NCI-H2171 treated with DMSO at 0.1 percent for 48 hours (cell line): ENCODE data around the gene PROM1.

ENCODE experiments used
- DNase-seq: peaks from one replicate; lab custom pipeline; 2025; lab: John Stamatoyannopoulos, UW

Gene PROM1

DNA sequence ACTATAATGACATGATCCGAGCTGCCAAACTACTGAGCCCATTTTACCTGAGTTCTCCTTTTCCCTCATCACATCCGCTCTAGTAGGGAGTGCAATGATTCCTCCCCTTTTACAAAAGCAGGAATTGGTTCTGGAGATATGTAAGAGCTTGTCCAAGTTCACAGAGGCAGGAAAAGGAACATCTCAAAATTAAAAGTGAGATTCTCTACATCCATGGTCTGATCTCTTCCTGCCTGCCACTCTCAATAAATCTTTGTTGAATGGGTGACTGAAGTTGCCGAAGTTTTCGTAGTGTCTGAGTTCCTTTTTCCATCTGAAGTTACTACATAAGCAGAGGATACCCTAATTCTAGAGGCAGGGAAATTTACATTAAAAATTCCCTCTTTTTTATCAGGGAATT lies 145.2 kb downstream of the PROM1 start, which contains the start of gene FGFBP1:
Gene FGFBP1 (minus strand): TSS at position 101 of the 400 bp plus-strand sequence. CDS start 2,108 bp downstream, outside the sequence.
- DNase-seq, result no peak

DNA sequence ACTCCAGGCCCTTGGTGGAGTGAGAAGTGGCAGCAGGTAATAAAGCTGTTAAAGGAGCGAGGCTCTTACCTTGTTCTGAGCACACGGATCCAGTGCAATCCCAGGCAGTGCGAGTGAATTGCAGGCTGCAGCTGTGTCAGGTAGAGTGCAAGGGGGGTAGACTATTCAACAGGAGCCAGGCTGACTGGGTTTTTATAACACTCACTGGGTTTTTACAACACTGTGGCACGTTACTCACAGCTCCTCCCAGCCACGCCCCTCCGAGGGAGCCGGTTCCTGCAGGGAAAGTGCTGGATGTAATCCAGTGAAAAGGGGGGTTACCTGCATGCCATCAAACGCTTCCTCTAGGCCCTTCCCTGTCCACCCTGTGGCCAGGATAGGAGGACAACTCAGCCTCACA lies 145.6 kb downstream of the PROM1 start:
- no peak for DNase-seq

DNA sequence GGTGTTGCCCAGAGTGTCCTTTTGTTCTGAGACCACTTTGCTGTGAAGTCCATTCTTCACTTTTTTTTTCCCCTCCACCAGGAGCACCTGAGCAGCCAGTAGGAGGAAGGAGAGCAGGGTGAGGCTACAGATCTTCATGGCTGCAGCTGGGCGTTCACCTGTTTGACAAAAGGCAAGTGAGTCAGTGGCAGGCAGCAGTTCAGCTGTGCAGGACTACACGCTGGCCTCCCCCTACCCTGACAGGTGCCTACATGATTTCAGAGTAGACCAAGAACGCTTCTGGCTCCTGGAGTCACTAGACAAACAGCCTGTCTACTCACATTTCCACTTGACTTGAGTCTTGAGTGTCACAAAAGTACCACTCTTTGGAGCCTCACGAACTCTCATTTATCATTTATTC lies 147.3 kb downstream of the PROM1 start:
- DNase-seq, result no peak

DNA sequence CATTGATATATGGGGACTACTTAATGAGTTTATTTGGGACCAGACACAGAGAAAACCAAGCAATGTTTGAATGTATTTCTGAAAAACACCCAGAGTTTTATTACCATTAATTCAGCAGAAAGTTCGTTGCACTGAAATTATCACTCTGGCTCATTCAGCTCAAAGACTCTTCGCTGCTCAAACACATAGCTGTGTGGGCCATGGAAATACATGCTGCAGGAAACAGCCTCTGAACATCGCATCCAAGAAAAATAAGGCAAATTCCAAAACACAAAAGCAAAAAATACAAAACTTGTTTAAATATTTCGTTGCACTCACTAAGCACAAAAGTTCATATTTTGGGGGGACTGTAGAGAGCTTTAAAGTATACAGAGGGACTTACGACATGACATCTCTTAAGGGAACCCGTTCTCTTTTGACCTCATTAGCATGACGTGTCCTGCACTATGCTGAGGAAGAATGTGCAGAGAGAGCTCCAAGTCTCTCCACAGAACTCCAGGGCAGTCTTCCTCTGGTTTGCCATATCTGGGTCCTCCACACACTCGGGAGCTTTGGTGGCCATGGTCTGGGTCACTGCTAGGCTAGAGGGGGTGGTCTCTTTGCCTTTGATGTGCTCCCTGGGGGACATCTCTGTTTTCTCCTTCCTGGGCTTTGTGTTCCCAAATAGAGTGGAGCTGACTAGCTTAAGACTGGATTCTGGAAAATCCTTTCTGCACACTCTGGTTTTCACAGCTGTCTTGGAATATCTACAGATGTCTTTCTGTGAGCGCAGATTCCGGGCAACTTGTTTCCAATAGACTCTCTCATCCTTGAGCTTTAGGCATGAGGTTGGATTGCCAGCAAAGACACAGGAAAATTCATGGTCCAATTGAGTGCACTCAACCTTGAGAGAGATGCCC lies 148.1 kb downstream of the PROM1 start:
- no peak for DNase-seq

DNA sequence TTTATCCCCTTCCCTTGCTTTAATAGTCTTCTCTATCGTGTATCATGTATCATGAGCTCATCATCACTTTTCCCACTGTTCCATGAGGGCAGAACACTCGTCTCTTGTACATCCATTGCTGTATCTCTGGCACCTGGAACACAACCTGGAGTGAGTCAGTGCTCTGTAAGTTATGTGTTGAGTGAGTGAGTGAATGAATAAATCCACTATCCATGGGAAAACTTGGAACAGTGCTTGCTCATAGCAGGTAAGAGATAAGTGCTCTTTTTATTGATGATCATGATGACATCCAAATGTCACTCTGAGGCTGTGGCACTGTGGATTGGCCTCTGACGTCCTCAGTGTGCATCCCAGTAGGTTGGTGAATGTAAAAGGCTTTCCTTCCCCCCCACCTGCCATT lies 149.6 kb downstream of the PROM1 start:
- DNase-seq, result no peak

DNA sequence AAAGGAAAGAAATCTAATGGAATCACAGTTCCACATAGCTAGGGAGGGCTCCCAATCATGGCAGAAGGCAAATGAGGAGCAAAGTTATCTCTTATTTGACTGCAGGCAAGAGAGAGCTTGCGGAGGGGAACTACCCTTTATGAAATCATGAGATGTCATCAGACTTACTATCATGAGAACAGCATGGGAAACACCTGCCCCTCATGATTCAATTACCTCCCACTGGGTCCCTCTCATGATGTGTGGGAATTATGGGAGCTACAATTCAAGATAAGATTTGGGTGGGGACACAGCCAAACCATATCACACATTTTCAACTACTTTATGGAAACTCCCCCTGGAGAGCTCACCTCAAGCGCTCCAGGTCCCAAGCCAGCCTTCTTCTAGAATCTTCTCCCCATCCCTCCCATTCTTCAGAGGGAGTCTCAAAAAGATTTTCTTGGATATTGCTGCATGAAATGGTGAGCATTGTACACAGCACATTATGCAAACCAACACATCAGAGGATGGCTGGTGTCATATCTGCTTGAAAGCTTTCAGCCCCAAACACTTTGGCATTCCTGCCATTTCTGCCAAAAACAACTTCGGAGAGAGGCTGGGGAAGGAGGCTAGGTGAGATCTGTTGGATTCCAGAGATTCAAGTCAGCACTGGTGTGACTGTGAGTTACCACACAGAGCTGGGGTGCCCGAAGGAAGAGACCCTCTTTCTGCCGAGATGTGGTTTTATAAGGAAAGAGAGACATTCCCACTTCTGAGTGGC lies 152.2 kb downstream of the PROM1 start:
- DNase-seq, result no peak

DNA sequence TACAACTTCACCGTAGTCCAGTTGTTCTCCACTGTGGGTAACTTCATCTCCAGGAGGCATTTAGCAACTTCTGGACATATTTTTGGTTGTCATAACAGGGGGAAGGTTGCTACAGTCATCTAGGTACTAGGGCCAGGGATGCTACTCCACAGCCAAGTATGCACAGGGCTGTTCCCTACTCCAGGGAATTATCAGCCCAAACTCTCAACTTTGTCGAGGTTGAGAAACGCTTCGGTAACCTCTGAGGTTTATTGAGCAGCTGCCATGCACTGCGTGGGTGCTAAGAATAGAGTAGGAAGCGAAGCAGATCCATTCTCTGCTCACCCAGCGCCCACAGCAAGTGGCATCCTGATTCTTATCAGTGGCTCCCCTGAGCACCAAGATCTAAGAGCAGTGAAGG lies 153.5 kb downstream of the PROM1 start:
- no peak for DNase-seq

DNA sequence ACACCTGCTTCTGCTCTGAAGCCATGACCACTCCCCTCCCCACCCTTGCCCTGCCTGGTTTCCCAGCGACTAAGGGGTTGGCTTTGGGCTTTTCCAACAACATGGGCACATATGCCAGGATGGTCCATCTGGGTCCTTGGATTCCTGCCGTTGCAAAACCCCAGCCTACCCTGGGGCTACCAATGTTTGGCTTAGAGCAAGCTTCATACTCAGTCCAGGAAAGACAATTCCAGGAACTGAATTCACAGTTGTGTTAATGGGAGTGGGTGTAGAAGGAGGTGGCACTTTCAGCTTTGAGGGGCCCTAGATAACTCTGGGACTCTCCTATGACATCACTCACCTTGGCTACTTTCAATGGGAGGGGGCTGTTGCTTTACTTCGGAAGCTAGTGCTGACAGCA lies 154.3 kb downstream of the PROM1 start:
- DNase-seq, result no peak

DNA sequence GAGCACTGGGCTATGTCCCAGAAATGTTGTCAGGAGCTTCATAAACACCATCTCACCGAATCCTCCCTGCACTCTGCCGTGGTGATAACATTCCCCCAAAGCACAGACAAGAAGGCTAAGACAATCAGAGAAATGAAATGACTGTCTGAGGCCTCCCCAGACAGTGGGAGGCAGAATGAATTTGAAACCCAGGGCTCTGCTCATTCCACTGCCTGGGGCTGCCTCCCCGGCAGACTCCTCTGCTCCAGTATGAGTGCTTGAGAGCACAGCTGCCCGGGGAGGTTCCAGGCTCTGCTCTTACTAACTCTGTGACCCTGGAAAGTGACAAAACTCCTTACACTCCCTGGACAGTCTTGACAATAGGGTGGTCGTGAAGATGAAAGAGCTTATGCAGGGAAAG lies 154.9 kb downstream of the PROM1 start:
- no peak for DNase-seq

DNA sequence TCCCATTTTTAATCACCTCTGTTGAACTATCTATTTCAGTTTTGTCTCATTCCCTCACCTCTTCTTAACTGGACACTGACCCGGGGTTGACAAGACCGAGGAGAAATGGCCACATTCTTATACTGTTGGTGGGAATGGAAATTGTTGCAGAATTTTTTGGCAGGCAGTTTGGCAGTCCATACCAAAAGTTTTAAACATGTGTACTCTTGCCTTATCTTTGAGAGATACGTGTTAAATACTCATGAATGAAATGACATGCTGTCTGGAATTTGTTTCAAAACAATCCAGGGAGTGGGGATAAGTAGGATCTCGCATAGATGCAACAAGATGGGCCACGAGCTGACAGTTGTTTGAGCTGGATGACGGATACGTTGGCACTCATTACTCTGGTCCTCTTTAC lies 157.3 kb downstream of the PROM1 start:
- DNase-seq, result no peak

DNA sequence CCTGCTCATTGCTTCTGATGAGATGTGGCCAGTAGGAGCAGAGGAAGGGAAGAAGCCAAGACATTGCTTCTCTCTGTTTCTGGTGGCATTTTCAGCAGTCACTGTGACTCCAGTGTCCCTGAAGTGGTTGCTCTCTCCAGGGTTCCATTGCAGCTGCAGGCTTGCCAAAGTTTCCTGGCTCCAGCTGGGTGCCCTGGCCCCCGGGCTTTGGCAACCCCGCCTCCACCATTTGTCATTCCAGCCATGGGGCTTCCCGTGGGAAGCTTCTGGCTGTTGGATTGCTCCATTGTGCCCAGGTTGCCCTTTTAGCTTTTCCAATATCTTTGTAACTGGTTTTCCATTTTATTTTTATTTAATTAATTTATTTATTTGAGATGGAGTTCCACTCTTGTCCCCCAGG lies 158.0 kb downstream of the PROM1 start:
- DNase-seq, result no peak

DNA sequence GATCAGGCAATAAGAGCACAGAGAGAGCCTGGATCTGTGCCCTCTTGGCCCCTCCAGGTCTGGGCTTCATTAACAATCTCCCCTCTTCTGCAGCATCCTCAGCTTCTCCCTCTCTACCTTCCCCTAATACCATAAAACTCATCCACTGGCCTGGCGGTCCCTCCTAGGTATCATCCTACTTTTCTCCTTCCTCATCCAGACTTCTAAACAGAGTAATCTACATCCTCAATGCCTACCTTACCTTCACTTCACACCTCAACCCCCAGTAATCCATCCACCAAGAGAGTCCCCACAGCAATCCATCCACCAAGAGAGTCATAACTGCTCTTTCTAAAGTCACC lies 162.3 kb downstream of the PROM1 start:
- DNase-seq, result no peak

DNA sequence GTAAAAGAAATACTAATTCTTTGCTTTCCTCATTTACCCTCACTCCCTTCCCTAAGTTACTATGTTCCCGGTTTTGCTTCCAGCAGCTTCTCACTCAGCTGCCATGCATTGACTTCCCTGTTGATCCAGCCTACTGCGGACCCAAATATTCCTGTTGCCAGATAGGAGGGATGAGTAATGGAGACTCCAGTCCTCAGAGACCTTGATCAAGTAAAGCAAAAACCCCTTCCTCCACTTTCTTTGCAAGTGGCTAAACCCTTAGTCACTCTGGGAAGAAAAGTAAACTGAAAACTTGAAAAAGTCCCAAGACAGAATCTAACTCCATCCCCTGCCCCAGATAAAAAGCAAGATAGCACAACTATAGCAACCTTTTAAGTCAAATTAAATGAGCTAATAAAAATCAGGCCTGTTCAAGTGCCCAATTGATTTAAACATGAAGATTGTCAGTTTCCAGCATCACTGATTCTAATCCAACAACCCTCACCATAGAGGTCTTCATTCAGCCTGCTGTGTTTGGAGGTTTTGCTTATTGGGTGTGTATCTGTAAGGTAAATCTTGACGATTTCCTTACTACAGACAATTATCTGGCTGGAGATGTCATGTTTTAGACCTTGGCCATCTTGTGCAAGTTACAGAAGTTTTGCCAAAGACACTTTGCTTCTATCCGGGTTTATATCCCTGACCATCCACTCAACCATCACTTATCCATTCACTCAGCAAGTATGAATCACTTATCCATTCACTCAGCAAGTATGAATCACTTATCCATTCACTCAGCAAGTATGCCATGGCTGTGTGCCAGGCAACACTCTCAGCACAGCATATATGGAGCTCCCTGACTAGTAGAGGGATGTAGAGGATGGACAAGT lies 162.9 kb downstream of the PROM1 start:
- no peak for DNase-seq

DNA sequence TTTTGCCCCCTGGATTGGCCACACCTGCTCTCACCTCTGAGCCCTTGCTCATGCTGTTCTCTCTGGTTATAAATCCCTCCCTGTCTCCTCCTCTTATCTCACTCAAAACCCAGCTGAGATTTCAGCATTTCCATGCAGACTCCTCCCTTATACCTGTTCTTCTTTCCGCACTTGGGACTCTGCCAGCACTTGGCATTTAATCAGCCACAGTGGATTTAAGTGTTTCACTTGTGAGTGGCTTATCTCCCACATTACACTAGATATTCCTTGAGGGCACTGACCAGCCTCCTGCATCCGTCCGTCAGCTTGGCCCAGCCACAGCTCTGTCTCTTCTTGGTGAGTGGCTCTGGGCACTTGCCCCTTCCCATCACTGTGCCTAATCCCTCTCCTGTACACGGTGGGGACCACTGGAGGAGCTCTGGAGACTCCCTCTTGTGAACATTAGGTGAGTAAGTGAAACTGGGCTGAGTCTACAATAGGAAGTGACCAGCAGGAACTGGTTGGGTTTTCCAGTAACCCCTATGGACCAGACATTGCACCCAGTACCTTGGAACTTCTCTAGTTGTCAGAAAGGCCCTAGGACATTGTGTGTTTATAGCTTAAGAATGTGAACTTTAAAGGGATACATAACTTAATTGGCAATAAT lies 165.2 kb downstream of the PROM1 start:
- no peak for DNase-seq
